ENCODE measurements around the gene RPL15. TPM values are rescaled to one million over a fixed set of nuclear protein-coding genes. Genes with fewer than 3 reads are reported as not detected.

The RPL15 gene
- total and polyA plus RNA-seq, 2 of the 13 experiments (the other 11 are each of a cell fraction or from before 2014, with no cell fraction given) = 1,297 to 3,693 TPM

DNA sequence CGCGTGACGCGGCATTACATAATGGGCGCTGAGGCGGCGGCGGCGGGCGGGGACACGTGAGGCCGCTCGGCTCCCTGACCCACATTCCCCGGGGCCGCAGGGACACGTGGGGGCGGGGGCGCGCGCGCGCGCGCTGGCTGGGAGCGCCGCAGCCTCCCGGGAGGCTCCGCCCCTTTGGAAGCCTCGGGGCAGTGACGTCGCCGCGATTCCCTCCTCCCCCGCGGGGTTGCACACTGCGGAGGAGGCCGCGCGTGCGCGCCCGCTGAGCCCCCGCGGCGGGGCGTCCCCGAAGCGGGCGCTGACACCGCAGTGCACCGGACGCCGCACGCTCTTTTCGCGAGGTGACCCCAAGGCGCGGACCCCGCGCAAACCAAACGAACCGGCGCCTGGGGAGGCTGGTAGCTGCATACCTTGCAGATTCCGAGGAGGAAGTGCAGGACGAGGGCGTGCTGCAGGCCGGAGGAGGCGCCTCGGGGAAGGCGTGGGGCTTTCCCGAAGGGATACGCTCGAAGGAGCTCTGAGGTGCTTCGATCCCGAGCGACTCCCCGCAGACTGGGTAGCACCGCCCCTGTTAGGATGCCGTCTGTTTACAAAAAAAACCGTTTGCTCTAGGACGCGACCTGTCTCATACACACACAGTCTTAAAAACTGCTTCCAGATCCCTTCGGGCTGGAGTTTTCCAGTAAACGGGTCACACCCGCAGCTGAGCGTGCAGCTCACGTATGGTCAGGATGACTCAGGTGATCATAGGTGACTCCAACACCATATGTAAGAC is 29.2 kb downstream of the RPL15 start (continued):
- TF ChIP-seq, protein P1, sequence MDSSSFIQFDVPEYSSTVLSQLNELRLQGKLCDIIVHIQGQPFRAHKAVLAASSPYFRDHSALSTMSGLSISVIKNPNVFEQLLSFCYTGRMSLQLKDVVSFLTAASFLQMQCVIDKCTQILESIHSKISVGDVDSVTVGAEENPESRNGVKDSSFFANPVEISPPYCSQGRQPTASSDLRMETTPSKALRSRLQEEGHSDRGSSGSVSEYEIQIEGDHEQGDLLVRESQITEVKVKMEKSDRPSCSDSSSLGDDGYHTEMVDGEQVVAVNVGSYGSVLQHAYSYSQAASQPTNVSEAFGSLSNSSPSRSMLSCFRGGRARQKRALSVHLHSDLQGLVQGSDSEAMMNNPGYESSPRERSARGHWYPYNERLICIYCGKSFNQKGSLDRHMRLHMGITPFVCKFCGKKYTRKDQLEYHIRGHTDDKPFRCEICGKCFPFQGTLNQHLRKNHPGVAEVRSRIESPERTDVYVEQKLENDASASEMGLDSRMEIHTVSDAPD (CRISPR knock-in tag; IDR thresholded peaks at IDR 0.05) = no peak
- TF ChIP-seq HNRNPK (IDR thresholded peaks at IDR 0.05; ENCODE audit: low read depth, low read length, poor library complexity, severe bottlenecking) (peak; percentile 55), KLF13 (CRISPR knock-in tag; IDR thresholded peaks at IDR 0.05) (no peak), RARG (CRISPR knock-in tag; IDR thresholded peaks at IDR 0.05; ENCODE audit: low read depth) (no peak), ATF7-NPFF (CRISPR knock-in tag; IDR thresholded peaks at IDR 0.05; ENCODE audit: low read depth) (peak; percentile 87), ZNF235 (CRISPR knock-in tag; IDR thresholded peaks at IDR 0.05; ENCODE audit: borderline replicate concordance) (no peak), ETV6 (CRISPR knock-in tag; conservative IDR thresholded peaks at IDR 0.05) (no peak; the same call in 1 of the 2 replicates), ZBTB1 (CRISPR knock-in tag; IDR thresholded peaks at IDR 0.05; ENCODE audit: borderline replicate concordance) (no peak), ZC3H4 (CRISPR knock-in tag; IDR thresholded peaks at IDR 0.05; ENCODE audit: borderline replicate concordance) (no peak; the same call in 1 of the 2 replicates), ZSCAN25 (CRISPR knock-in tag; IDR thresholded peaks at IDR 0.05) (peak; percentile 64; the same call in 1 of the 2 replicates), RARA (CRISPR knock-in tag; IDR thresholded peaks at IDR 0.05) (peak; percentile 78)
- TF ChIP-seq, protein P2, sequence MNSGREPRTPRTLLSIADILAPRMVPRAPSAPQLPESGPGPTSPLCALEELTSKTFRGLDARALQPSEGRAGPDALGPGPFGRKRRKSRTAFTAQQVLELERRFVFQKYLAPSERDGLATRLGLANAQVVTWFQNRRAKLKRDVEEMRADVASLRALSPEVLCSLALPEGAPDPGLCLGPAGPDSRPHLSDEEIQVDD (CRISPR knock-in tag; IDR thresholded peaks at IDR 0.05; ENCODE audit: borderline replicate concordance) = peak; percentile 30; the same call in 1 of the 2 replicates
- TF ChIP-seq, protein P3, sequence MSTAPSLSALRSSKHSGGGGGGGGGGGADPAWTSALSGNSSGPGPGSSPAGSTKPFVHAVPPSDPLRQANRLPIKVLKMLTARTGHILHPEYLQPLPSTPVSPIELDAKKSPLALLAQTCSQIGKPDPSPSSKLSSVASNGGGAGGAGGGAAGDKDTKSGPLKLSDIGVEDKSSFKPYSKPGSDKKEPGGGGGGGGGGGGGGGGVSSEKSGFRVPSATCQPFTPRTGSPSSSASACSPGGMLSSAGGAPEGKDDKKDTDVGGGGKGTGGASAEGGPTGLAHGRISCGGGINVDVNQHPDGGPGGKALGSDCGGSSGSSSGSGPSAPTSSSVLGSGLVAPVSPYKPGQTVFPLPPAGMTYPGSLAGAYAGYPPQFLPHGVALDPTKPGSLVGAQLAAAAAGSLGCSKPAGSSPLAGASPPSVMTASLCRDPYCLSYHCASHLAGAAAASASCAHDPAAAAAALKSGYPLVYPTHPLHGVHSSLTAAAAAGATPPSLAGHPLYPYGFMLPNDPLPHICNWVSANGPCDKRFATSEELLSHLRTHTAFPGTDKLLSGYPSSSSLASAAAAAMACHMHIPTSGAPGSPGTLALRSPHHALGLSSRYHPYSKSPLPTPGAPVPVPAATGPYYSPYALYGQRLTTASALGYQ (CRISPR knock-in tag; IDR thresholded peaks at IDR 0.05) = peak; percentile 46; the same call in 1 of the 2 replicates
- TF ChIP-seq, protein P4, sequence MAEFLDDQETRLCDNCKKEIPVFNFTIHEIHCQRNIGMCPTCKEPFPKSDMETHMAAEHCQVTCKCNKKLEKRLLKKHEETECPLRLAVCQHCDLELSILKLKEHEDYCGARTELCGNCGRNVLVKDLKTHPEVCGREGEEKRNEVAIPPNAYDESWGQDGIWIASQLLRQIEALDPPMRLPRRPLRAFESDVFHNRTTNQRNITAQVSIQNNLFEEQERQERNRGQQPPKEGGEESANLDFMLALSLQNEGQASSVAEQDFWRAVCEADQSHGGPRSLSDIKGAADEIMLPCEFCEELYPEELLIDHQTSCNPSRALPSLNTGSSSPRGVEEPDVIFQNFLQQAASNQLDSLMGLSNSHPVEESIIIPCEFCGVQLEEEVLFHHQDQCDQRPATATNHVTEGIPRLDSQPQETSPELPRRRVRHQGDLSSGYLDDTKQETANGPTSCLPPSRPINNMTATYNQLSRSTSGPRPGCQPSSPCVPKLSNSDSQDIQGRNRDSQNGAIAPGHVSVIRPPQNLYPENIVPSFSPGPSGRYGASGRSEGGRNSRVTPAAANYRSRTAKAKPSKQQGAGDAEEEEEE (CRISPR knock-in tag; IDR thresholded peaks at IDR 0.05; ENCODE audit: borderline replicate concordance) = no peak
- TF ChIP-seq, protein P5, sequence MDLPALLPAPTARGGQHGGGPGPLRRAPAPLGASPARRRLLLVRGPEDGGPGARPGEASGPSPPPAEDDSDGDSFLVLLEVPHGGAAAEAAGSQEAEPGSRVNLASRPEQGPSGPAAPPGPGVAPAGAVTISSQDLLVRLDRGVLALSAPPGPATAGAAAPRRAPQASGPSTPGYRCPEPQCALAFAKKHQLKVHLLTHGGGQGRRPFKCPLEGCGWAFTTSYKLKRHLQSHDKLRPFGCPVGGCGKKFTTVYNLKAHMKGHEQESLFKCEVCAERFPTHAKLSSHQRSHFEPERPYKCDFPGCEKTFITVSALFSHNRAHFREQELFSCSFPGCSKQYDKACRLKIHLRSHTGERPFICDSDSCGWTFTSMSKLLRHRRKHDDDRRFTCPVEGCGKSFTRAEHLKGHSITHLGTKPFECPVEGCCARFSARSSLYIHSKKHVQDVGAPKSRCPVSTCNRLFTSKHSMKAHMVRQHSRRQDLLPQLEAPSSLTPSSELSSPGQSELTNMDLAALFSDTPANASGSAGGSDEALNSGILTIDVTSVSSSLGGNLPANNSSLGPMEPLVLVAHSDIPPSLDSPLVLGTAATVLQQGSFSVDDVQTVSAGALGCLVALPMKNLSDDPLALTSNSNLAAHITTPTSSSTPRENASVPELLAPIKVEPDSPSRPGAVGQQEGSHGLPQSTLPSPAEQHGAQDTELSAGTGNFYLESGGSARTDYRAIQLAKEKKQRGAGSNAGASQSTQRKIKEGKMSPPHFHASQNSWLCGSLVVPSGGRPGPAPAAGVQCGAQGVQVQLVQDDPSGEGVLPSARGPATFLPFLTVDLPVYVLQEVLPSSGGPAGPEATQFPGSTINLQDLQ (CRISPR knock-in tag; IDR thresholded peaks at IDR 0.05) = peak; percentile 90
- TF ChIP-seq, protein P6, sequence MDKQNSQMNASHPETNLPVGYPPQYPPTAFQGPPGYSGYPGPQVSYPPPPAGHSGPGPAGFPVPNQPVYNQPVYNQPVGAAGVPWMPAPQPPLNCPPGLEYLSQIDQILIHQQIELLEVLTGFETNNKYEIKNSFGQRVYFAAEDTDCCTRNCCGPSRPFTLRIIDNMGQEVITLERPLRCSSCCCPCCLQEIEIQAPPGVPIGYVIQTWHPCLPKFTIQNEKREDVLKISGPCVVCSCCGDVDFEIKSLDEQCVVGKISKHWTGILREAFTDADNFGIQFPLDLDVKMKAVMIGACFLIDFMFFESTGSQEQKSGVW (CRISPR knock-in tag; IDR thresholded peaks at IDR 0.05; ENCODE audit: borderline replicate concordance) = 0 out of 2 replicates have a peak, but pooled peaks have one; percentile 75
